Measurements from ENCODE around the gene CASS4. TPM values are rescaled to one million over a fixed set of nuclear protein-coding genes. Genes with fewer than 3 reads are reported as not detected.

The CASS4 gene
- total RNA-seq, 1 donor, result 13.4 TPM

- no peaks in the 10 kb centered on the region for H3K9me3 ChIP-seq (ENCODE audit: low read depth, low read length)
- H3K27me3 ChIP-seq (ENCODE audit: insufficient read depth, low read length), result peaks cover 2% of the 10 kb centered on the region
- H3K4me1 ChIP-seq (ENCODE audit: insufficient read depth, low read length), result peaks cover 78% of the 10 kb centered on the region
- no peak overlapping the region for H3K4me3 ChIP-seq (ENCODE audit: low read length)
Measured at GRCh38 chr20:56426026-56426425, 14.0 kb downstream of the CASS4 start.

GRCh38 chr20:56426926-56427325 is 14.9 kb downstream of the CASS4 start:
- H3K4me1 ChIP-seq (ENCODE audit: insufficient read depth, low read length), result peaks cover 69% of the 10 kb centered on the region
- no peaks in the 10 kb centered on the region for H3K9me3 ChIP-seq (ENCODE audit: low read depth, low read length)
- H3K4me3 ChIP-seq (ENCODE audit: low read length), result no peak overlapping the region
- H3K27me3 ChIP-seq (ENCODE audit: insufficient read depth, low read length), result peaks cover 9% of the 10 kb centered on the region

DNA sequence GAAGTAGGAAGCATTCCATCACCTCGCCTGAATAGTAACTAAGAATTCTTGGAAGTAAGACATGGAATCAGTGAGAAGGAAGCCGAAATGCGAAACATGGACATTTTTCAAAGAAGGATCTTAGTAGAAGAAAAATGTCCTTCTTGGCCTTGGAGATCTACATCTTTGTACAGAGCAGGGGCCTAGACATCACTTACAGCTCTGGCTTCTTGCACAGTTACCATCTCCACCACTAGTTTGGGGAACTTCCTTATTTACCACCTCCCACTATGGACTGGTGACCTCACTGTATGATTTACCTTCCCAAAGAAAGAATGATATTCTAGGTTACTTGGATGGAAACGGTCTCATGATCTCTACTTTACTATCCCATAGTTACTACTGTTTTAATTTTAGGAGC is 15.7 kb downstream of the CASS4 start:
- peaks cover 9% of the 10 kb centered on the region for H3K27me3 ChIP-seq (ENCODE audit: insufficient read depth, low read length)
- H3K4me3 ChIP-seq (ENCODE audit: low read length), result no peak overlapping the region
- H3K9me3 ChIP-seq (ENCODE audit: low read depth, low read length), result no peaks in the 10 kb centered on the region
- H3K4me1 ChIP-seq (ENCODE audit: insufficient read depth, low read length), result peaks cover 61% of the 10 kb centered on the region

DNA sequence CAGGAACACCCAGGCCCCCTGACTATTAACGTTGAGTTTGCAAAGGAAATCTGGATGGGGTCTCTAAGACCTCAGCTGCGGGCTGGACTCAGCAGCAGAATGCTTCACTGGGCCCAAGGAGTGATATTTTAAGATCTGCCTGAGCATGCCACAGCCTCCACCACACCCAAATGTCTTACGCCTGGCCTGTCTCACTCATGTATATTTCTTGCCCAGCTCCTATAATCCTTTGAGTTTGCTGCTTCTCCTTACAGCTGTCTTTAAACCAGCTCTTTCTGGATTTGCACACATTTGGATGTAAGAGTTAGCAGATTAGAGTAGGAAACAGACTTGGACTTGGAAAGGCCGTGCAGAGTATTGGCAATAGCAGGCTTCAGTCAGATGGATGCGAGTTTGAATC is 16.4 kb downstream of the CASS4 start:
- Histone ChIP-seq H3K4me3 (ENCODE audit: low read length) (no peak overlapping the region), H3K4me1 (ENCODE audit: insufficient read depth, low read length) (peaks cover 59% of the 10 kb centered on the region), H3K27me3 (ENCODE audit: insufficient read depth, low read length) (peaks cover 10% of the 10 kb centered on the region), H3K9me3 (ENCODE audit: low read depth, low read length) (no peaks in the 10 kb centered on the region)

- H3K4me1 ChIP-seq (ENCODE audit: insufficient read depth, low read length), result peaks cover 61% of the 10 kb centered on the region
Measured at GRCh38 chr20:56428881-56429280, 16.8 kb downstream of the CASS4 start.

DNA sequence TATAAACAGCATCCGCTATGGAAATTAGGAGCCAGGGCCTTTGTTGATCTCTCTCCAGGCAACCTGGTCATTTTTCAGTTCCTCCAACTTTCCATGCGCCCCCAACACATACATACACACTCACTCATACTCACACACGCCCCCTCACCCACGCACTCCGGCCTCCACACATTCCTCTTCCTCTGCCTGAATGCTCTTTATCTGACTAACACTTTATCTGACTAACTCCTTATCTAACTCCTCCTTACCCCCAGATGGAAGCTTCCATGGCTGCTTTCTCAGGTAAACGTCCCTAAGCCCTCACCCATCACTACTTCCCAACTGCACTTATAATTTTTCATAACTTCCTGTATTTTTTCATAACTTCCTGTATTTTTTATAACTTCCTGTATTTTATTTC is 17.4 kb downstream of the CASS4 start:
- Histone ChIP-seq H3K4me1 (ENCODE audit: insufficient read depth, low read length) (peaks cover 60% of the 10 kb centered on the region), H3K27me3 (ENCODE audit: insufficient read depth, low read length) (peaks cover 14% of the 10 kb centered on the region), H3K9me3 (ENCODE audit: low read depth, low read length) (no peaks in the 10 kb centered on the region), H3K4me3 (ENCODE audit: low read length) (peak overlapping the region; percentile 32)

More at GRCh38 chr20:56428881-56429280, 16.8 kb downstream of the CASS4 start:
- Histone ChIP-seq H3K4me3 (ENCODE audit: low read length) (peak overlapping the region; percentile 32), H3K9me3 (ENCODE audit: low read depth, low read length) (no peaks in the 10 kb centered on the region), H3K27me3 (ENCODE audit: insufficient read depth, low read length) (peaks cover 14% of the 10 kb centered on the region)

GRCh38 chr20:56429941-56430340 is 17.9 kb downstream of the CASS4 start:
- H3K27me3 ChIP-seq (ENCODE audit: insufficient read depth, low read length), result peaks cover 14% of the 10 kb centered on the region
- peak overlapping the region; percentile 32 for H3K4me3 ChIP-seq (ENCODE audit: low read length)
- H3K4me1 ChIP-seq (ENCODE audit: insufficient read depth, low read length), result peaks cover 56% of the 10 kb centered on the region
- no peaks in the 10 kb centered on the region for H3K9me3 ChIP-seq (ENCODE audit: low read depth, low read length)

- no peak overlapping the region for H3K4me3 ChIP-seq (ENCODE audit: low read length)
- peaks cover 14% of the 10 kb centered on the region for H3K27me3 ChIP-seq (ENCODE audit: insufficient read depth, low read length)
- peaks cover 55% of the 10 kb centered on the region for H3K4me1 ChIP-seq (ENCODE audit: insufficient read depth, low read length)
- H3K9me3 ChIP-seq (ENCODE audit: low read depth, low read length), result no peaks in the 10 kb centered on the region
Measured at GRCh38 chr20:56430461-56430860, 18.4 kb downstream of the CASS4 start.

DNA sequence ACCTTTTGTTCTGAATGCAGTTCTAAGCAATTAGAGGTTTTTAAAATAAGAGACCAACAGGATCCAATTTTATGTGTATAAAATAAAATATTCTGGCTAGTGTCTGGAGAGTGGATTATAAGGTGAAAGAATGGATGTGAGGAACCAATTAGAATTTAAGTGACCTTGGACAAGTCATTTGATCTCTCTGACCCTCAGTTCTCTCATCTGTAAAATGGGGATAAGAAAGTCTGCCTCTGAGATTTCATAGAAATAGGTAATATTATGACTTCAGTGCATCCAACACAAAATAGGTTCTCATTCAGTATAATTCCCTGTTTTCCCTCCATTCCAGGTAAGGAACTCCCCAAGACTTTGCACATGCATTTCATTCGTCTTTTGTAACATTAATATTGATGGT is 18.9 kb downstream of the CASS4 start:
- peaks cover 14% of the 10 kb centered on the region for H3K27me3 ChIP-seq (ENCODE audit: insufficient read depth, low read length)
- H3K4me3 ChIP-seq (ENCODE audit: low read length), result no peak overlapping the region
- peaks cover 55% of the 10 kb centered on the region for H3K4me1 ChIP-seq (ENCODE audit: insufficient read depth, low read length)
- no peaks in the 10 kb centered on the region for H3K9me3 ChIP-seq (ENCODE audit: low read depth, low read length)

DNA sequence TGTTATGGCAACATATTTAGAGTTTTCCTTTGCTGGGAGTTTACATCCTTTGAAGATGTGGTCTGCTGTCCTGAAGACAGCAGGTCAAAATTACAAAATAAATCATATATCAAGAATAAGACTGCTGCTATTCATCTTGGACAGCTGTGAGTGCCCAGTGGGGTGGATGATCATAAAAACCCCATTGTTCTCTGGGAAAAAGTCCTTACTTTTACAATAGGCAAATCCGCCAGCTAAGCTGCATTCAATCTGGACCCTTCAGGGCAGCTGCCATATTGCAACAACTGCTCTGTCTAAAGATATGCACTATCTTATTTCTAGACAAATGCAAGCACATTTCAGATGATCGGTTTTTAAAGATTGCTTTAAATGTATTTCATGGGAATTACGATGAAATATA is 19.4 kb downstream of the CASS4 start:
- H3K4me3 ChIP-seq (ENCODE audit: low read length), result no peak overlapping the region
- H3K27me3 ChIP-seq (ENCODE audit: insufficient read depth, low read length), result peaks cover 14% of the 10 kb centered on the region
- H3K9me3 ChIP-seq (ENCODE audit: low read depth, low read length), result no peaks in the 10 kb centered on the region
- H3K4me1 ChIP-seq (ENCODE audit: insufficient read depth, low read length), result peaks cover 54% of the 10 kb centered on the region

- Histone ChIP-seq H3K4me3 (ENCODE audit: low read length) (no peak overlapping the region), H3K9me3 (ENCODE audit: low read depth, low read length) (no peaks in the 10 kb centered on the region), H3K4me1 (ENCODE audit: insufficient read depth, low read length) (peaks cover 35% of the 10 kb centered on the region), H3K27me3 (ENCODE audit: insufficient read depth, low read length) (peaks cover 14% of the 10 kb centered on the region)
Measured at GRCh38 chr20:56433221-56433879, 21.3 kb downstream of the CASS4 start.

- peaks cover 14% of the 10 kb centered on the region for H3K27me3 ChIP-seq (ENCODE audit: insufficient read depth, low read length)
- peaks cover 35% of the 10 kb centered on the region for H3K4me1 ChIP-seq (ENCODE audit: insufficient read depth, low read length)
- H3K9me3 ChIP-seq (ENCODE audit: low read depth, low read length), result no peaks in the 10 kb centered on the region
- no peak overlapping the region for H3K4me3 ChIP-seq (ENCODE audit: low read length)
Measured at GRCh38 chr20:56433880-56434255, 21.8 kb downstream of the CASS4 start.

DNA sequence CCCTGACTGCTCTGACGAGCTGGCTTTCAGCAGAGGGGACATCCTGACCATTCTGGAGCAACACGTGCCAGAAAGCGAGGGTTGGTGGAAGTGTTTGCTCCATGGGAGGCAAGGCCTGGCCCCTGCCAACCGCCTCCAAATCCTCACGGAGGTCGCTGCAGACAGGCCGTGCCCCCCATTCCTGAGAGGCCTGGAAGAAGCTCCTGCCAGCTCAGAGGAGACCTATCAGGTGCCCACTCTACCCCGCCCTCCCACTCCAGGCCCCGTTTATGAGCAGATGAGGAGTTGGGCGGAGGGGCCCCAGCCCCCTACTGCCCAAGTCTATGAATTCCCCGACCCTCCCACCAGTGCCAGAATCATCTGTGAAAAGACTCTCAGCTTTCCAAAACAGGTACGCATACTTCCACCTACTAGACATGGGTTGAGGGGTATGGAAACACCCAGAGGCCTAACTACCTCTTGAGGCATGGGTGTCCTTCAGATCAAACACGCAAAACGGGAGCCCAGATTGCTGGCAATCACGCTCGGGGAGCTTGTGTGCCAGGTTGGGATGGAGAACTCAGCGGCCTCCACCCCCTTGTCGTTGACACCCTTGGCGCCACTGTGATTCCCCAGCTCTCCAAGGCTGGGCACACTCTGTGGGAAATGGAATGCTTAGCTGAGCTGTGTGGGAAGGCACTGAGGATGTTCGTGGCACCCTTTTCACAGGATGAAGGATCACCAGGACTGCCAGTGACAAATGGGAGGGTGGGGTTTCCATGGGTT is 25.3 kb downstream of the CASS4 start:
- Histone ChIP-seq H3K9me3 (ENCODE audit: low read depth, low read length) (no peaks in the 10 kb centered on the region), H3K4me3 (ENCODE audit: low read length) (no peak overlapping the region), H3K27me3 (ENCODE audit: insufficient read depth, low read length) (peaks cover 5% of the 10 kb centered on the region), H3K4me1 (ENCODE audit: insufficient read depth, low read length) (peaks cover 50% of the 10 kb centered on the region)

GRCh38 chr20:56438284-56438683 is 26.2 kb downstream of the CASS4 start:
- no peaks in the 10 kb centered on the region for H3K9me3 ChIP-seq (ENCODE audit: low read depth, low read length)
- H3K4me3 ChIP-seq (ENCODE audit: low read length), result no peak overlapping the region
- peaks cover 5% of the 10 kb centered on the region for H3K27me3 ChIP-seq (ENCODE audit: insufficient read depth, low read length)
- H3K4me1 ChIP-seq (ENCODE audit: insufficient read depth, low read length), result peaks cover 53% of the 10 kb centered on the region

DNA sequence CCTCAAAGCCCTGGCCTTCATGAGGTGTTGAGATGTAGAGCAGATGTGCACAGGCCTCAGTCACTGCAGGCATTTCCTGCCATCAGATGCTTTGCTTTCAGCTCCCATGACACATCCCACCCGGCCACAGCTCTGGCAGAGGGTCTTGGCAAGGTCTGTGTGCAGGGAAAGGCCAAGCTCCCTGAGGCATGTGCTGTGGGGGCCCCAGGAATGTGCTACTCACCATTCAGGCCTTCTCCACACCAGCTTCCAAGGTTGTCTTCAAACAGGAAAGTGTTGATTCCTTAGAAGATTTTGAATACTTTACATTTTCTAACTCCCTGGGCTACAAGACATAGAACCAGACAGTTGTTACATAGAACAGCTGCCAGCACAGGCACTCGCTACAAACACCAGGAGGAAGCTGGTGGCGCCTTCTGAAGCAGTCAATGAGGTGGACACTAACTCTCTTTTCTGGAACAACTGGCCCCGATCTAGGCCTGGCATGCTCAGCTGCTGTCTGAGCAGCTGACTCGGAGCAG is 27.8 kb downstream of the CASS4 start:
- H3K4me3 ChIP-seq (ENCODE audit: low read length), result no peak overlapping the region
- no peaks in the 10 kb centered on the region for H3K27me3 ChIP-seq (ENCODE audit: insufficient read depth, low read length)
- H3K9me3 ChIP-seq (ENCODE audit: low read depth, low read length), result no peaks in the 10 kb centered on the region
- peaks cover 45% of the 10 kb centered on the region for H3K4me1 ChIP-seq (ENCODE audit: insufficient read depth, low read length)
